ENCODE measurements around the gene LSAMP.
A peak's percentile ranks its signal among the peaks of the same experiment; 100 is the strongest.

LSAMP gene

GRCh38 chr3:116154389-116154788, 290.9 kb downstream of the LSAMP start:
- no peak for TF ChIP-seq CTCF (IDR thresholded peaks at IDR 0.05)
- peaks cover 22% of the 10 kb centered on the region for H3K4me1 Mint-ChIP-seq

GRCh38 chr3:116153174-116153573, 292.1 kb downstream of the LSAMP start:
- Mint-ChIP-seq H3K4me3 (no peak overlapping the region), H3K4me1 (peaks cover 33% of the 10 kb centered on the region), H3K36me3 (ENCODE audit: low read depth) (no peaks in the 10 kb centered on the region), H3K9me3 (no peaks in the 10 kb centered on the region), H3K27ac (no peak overlapping the region), H3K27me3 (ENCODE audit: low read depth, poor library complexity) (peaks cover 5% of the 10 kb centered on the region)
- DNase-seq, result no peak
- no peak for TF ChIP-seq CTCF (IDR thresholded peaks at IDR 0.05)

More at GRCh38 chr3:116154389-116154788, 290.9 kb downstream of the LSAMP start:
- Mint-ChIP-seq H3K27ac (no peak overlapping the region), H3K36me3 (ENCODE audit: low read depth) (peaks cover 6% of the 10 kb centered on the region), H3K4me3 (no peak overlapping the region), H3K27me3 (ENCODE audit: low read depth, poor library complexity) (peaks cover 5% of the 10 kb centered on the region), H3K9me3 (peaks cover 8% of the 10 kb centered on the region)
- no peak for DNase-seq

- TF ChIP-seq CTCF (IDR thresholded peaks at IDR 0.05), result no peak
- peaks cover 8% of the 10 kb centered on the region for H3K36me3 Mint-ChIP-seq (ENCODE audit: low read depth)
These were observed 294.6 kb downstream of the LSAMP start for GRCh38 chr3:116150655-116151167.

DNA sequence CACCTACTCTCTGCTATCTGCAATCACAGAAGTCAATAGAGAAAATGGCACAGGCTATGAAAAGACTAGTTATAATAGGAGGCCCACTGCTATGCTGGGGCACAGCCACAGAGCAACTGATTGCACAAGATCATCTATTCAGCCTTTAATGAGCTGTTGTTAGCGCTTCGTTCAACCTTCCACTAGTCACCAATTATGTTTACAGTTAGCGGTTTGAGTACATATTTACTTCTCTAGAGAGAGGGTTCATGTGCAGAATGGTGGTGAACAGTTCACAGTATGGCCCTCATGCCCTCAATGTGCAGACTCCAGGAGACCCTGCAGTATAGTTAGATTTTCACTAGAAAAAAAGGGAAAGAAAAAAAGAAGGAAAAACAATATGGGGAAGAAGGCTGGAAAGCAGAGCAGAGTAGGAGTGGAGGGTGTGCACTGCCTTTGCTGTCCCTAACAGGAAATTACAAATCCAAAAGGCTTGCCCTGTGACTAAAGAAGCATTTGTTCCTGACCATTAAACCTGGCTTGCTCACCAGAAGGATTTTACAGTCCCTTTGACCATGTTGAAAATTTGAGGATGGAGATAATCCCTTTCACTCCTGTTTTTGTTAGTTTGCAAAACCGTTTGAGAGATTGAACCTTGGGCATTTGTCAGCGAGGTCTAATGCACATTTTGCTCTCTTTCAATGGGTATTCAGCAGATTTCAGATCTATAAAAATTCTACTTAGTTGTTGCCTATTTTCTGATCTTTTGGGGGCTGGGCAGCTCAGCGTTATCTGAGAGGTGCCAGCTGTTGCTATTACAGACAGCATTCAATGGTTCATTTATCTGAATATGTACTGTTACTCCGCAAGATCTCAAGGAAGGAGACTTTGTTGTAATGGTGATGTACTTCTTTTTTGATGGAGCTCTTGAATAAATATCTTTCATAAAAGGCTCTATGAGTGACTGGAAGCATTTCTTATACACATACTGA, 296.1 kb downstream of the LSAMP start:
- Mint-ChIP-seq H3K27me3 (ENCODE audit: low read depth, poor library complexity) (no peaks in the 10 kb centered on the region), H3K27ac (peak overlapping the region; percentile 98), H3K9me3 (peaks cover 32% of the 10 kb centered on the region), H3K36me3 (ENCODE audit: low read depth) (peaks cover 16% of the 10 kb centered on the region), H3K4me1 (peaks cover 28% of the 10 kb centered on the region), H3K4me3 (peak overlapping the region; percentile 39)
- TF ChIP-seq CTCF (IDR thresholded peaks at IDR 0.05), result no peak
- no peak for DNase-seq

More at GRCh38 chr3:116150655-116151167, 294.6 kb downstream of the LSAMP start:
- DNase-seq, result no peak
- peaks cover 20% of the 10 kb centered on the region for H3K9me3 Mint-ChIP-seq
- H3K4me1 Mint-ChIP-seq, result peaks cover 30% of the 10 kb centered on the region
- no peak overlapping the region for H3K27ac Mint-ChIP-seq
- no peaks in the 10 kb centered on the region for H3K27me3 Mint-ChIP-seq (ENCODE audit: low read depth, poor library complexity)
- no peak overlapping the region for H3K4me3 Mint-ChIP-seq

DNA sequence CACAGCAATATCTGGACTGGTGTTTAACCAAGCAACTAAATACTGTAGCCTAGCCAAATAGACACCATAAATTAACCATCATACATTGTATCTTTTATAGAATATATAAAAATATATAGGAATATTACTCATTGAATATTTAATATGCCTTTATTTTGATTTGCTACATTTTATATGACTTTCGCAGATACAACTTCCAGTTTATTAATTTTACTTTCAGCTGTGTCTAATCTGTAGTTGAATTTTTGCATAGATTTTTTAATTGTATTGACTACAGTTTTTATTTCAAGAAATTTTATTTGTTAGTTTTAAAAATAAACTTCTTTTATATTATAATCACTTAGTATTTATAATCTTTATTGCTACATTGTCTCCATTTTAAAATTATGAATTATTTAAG, 299.7 kb downstream of the LSAMP start:
- DNase-seq, result no peak
- no peak for TF ChIP-seq CTCF (IDR thresholded peaks at IDR 0.05)
- peaks cover 16% of the 10 kb centered on the region for H3K36me3 Mint-ChIP-seq (ENCODE audit: low read depth)
- peaks cover 32% of the 10 kb centered on the region for H3K9me3 Mint-ChIP-seq
- H3K27ac Mint-ChIP-seq, result no peak overlapping the region
- peaks cover 29% of the 10 kb centered on the region for H3K4me1 Mint-ChIP-seq
- H3K27me3 Mint-ChIP-seq (ENCODE audit: low read depth, poor library complexity), result no peaks in the 10 kb centered on the region
- H3K4me3 Mint-ChIP-seq, result no peak overlapping the region
